ENCODE data around the gene BRD1.

DNA sequence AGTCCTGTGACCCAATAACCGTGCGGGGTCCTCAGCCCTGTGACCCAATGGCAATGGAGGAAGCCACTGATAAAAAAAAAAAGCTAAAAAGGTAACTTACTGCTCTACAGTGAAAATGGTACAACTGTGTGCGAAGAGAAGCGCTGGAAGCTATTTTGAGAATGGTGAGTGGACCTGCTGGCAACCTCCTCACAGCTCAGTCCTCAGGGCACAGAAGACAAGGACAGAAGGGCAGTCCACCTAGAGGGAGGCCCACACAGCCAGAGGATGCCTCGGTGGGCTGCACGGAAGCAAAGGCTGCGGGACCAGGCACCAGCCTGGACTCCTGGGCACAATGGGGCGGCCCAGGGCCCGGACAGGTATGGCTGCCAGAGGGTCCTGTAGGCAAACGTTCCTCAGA, 35.6 kb downstream of the BRD1 start:
- TF ChIP-seq POLR2A (conservative IDR thresholded peaks at IDR 0.05) (no peak), NCOA1 (IDR thresholded peaks at IDR 0.05; ENCODE audit: low read depth) (no peak), POLR2AphosphoS5 (IDR thresholded peaks at IDR 0.05; ENCODE audit: control insufficient read depth, insufficient read depth, low read depth, low read length) (no peak), TBP (optimal IDR thresholded peaks at IDR 0.05; ENCODE audit: low read depth, low read length) (no peak), JUN (IDR thresholded peaks at IDR 0.05; ENCODE audit: borderline replicate concordance, low read depth, low read length) (no peak), JUN (CRISPR knock-in tag; IDR thresholded peaks at IDR 0.05; ENCODE audit: borderline replicate concordance) (no peak), U2AF1 (optimal IDR thresholded peaks at IDR 0.05; ENCODE audit: low read depth, low read length) (no peak), ZBTB8A (IDR thresholded peaks at IDR 0.05; ENCODE audit: partially characterized antibody) (no peak)

Data from K562 (cell line).